Measurements from ENCODE around the gene HTR1B. TPM values are rescaled to one million over a fixed set of nuclear protein-coding genes. Genes with fewer than 3 reads are reported as not detected.

HTR1B gene
- total RNA-seq, 3 donors from 2014 or later = 0.15 to 0.33 TPM; not detected in 1

- H3K4me3 ChIP-seq = no peak overlapping the region
- H3K36me3 ChIP-seq = no peaks in the 10 kb centered on the region
- no peak for DNase-seq (ENCODE audit: low spot score in 2 of 2)
- no peaks in the 10 kb centered on the region for H3K27me3 ChIP-seq
- H3K27ac ChIP-seq = no peak overlapping the region
- no peaks in the 10 kb centered on the region for H3K4me1 ChIP-seq
- no peak for TF ChIP-seq POLR2A (IDR thresholded peaks at IDR 0.05)
- no peak for TF ChIP-seq POLR2AphosphoS5 (IDR thresholded peaks at IDR 0.05)
- TF ChIP-seq, protein P1, sequence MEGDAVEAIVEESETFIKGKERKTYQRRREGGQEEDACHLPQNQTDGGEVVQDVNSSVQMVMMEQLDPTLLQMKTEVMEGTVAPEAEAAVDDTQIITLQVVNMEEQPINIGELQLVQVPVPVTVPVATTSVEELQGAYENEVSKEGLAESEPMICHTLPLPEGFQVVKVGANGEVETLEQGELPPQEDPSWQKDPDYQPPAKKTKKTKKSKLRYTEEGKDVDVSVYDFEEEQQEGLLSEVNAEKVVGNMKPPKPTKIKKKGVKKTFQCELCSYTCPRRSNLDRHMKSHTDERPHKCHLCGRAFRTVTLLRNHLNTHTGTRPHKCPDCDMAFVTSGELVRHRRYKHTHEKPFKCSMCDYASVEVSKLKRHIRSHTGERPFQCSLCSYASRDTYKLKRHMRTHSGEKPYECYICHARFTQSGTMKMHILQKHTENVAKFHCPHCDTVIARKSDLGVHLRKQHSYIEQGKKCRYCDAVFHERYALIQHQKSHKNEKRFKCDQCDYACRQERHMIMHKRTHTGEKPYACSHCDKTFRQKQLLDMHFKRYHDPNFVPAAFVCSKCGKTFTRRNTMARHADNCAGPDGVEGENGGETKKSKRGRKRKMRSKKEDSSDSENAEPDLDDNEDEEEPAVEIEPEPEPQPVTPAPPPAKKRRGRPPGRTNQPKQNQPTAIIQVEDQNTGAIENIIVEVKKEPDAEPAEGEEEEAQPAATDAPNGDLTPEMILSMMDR (IDR thresholded peaks at IDR 0.05) = no peak
- intact Hi-C loops (cut with DNase I; ENCODE audit: low total_unique reads) = no loop called here
- no peaks in the 10 kb centered on the region for H3K9me3 ChIP-seq
Measured at GRCh38 chr6:77456531-77457248, 6.6 kb downstream of the HTR1B start.

DNA sequence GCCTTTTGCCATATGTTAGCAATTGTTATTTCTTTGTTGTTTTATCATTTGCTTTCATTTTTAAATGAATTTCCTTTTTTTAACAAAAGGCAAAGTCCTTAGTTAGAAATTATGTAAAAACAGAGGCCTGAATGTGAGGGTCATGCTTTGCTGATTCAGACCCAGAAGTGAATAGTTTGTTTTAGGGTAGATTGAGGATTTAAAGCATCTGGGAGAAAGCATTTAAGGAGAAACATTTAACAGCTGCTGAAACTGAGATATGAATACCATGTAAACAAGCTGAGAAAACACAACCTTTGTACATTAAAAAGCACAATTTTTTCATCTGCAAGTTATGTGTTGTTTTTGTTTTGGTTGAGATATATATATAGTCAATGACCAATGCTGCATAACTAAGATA, 8.0 kb downstream of the HTR1B start:
- Histone ChIP-seq H3K36me3 (no peaks in the 10 kb centered on the region), H3K4me3 (no peak overlapping the region), H3K9me3 (no peaks in the 10 kb centered on the region), H3K27me3 (no peaks in the 10 kb centered on the region), H3K27ac (no peak overlapping the region), H3K4me1 (no peaks in the 10 kb centered on the region)
- DNase-seq (ENCODE audit: low spot score in 2 of 2) = no peak
- intact Hi-C loops (cut with DNase I; ENCODE audit: low total_unique reads) = no loop called here
- TF ChIP-seq, protein P1 (IDR thresholded peaks at IDR 0.05) = no peak
- TF ChIP-seq POLR2A (IDR thresholded peaks at IDR 0.05) = no peak
- TF ChIP-seq POLR2AphosphoS5 (IDR thresholded peaks at IDR 0.05) = no peak

GRCh38 chr6:77454386-77454785, 8.9 kb downstream of the HTR1B start:
- DNase-seq (ENCODE audit: low spot score in 2 of 2) = no peak
- H3K27me3 ChIP-seq = no peaks in the 10 kb centered on the region
- intact Hi-C loops (cut with DNase I; ENCODE audit: low total_unique reads) = no loop called here
- H3K4me1 ChIP-seq = no peaks in the 10 kb centered on the region
- no peaks in the 10 kb centered on the region for H3K36me3 ChIP-seq
- no peak overlapping the region for H3K4me3 ChIP-seq
- H3K9me3 ChIP-seq = no peaks in the 10 kb centered on the region
- TF ChIP-seq, protein P1 (IDR thresholded peaks at IDR 0.05) = no peak
- no peak for TF ChIP-seq POLR2AphosphoS5 (IDR thresholded peaks at IDR 0.05)
- TF ChIP-seq POLR2A (IDR thresholded peaks at IDR 0.05) = no peak
- H3K27ac ChIP-seq = no peak overlapping the region

GRCh38 chr6:77451466-77451865, 11.8 kb downstream of the HTR1B start:
- TF ChIP-seq POLR2AphosphoS5 (IDR thresholded peaks at IDR 0.05) (no peak), POLR2A (IDR thresholded peaks at IDR 0.05) (no peak)
- TF ChIP-seq, protein P1 (IDR thresholded peaks at IDR 0.05) = no peak
- Histone ChIP-seq H3K9me3 (no peaks in the 10 kb centered on the region), H3K27ac (no peak overlapping the region), H3K4me3 (no peak overlapping the region), H3K36me3 (no peaks in the 10 kb centered on the region), H3K27me3 (no peaks in the 10 kb centered on the region), H3K4me1 (no peaks in the 10 kb centered on the region)
- no peak for DNase-seq (ENCODE audit: low spot score in 2 of 2)
- intact Hi-C loops (cut with DNase I; ENCODE audit: low total_unique reads) = no loop called here

DNA sequence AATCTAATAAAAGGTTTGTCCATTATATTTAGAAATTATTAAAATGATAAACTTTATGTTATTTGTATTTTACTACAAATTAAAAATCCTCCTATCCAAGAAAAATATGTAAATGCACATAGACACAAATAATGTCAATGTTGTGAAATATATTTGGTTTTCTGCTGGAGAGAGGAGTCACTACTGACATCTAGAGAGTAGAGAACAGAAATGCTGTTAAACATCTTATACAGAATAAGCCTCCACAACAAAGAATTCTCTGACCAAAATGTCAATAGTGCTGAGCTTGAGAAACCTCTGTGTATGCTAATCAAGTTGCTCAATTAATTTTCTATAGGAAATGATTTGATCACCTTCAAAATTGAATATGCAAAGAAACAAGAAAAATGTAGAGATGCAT, 12.4 kb downstream of the HTR1B start:
- no peaks in the 10 kb centered on the region for H3K36me3 ChIP-seq
- DNase-seq (ENCODE audit: low spot score in 2 of 2) = no peak
- no peak overlapping the region for H3K4me3 ChIP-seq
- H3K27ac ChIP-seq = no peak overlapping the region
- no peaks in the 10 kb centered on the region for H3K4me1 ChIP-seq
- H3K9me3 ChIP-seq = no peaks in the 10 kb centered on the region
- intact Hi-C loops (cut with DNase I; ENCODE audit: low total_unique reads) = no loop called here
- H3K27me3 ChIP-seq = no peaks in the 10 kb centered on the region
- TF ChIP-seq POLR2A (IDR thresholded peaks at IDR 0.05) = no peak
- no peak for TF ChIP-seq POLR2AphosphoS5 (IDR thresholded peaks at IDR 0.05)
- TF ChIP-seq, protein P1 (IDR thresholded peaks at IDR 0.05) = no peak
